Tibial nerve (tissue), 3 donors: ENCODE data around the gene HPF1.

Source experiments
- CTCF ChIP-seq, 5 experiments: fragments of 200-600 bp in 3 of 5; fragments of 450-650 bp in 2 of 5; sonication (generic) in 3 of 5; IDR thresholded peaks; one replicate each; pipeline ENCODE4 v1.5.1; 2016 to 2019; ENCODE audit warnings: antibody characterized with exemption in 5 of 5, mild to moderate bottlenecking in 3 of 5, moderate library complexity in 2 of 5
- POLR2A ChIP-seq, 2 donors: fragments of 450-650 bp; IDR thresholded peaks; one replicate each; pipeline ENCODE4 v1.6.1; 2017; ENCODE audit warnings: antibody characterized with exemption in 2 of 2, mild to moderate bottlenecking in 2 of 2, moderate library complexity in 2 of 2

- TF ChIP-seq CTCF (IDR thresholded peaks at IDR 0.05) (no peak), POLR2A (IDR thresholded peaks at IDR 0.05) (no peak)
Measured at GRCh38 chr4:169791062-169791461, 33.3 kb upstream of the HPF1 start.
